ENCODE measurements around the gene POLL. TPM values are rescaled to one million over a fixed set of nuclear protein-coding genes. Genes with fewer than 3 reads are reported as not detected.

POLL gene
- total RNA-seq, 4 donors from 2014 or later, result 23.9 to 89.8 (median 29.8) TPM

DNA sequence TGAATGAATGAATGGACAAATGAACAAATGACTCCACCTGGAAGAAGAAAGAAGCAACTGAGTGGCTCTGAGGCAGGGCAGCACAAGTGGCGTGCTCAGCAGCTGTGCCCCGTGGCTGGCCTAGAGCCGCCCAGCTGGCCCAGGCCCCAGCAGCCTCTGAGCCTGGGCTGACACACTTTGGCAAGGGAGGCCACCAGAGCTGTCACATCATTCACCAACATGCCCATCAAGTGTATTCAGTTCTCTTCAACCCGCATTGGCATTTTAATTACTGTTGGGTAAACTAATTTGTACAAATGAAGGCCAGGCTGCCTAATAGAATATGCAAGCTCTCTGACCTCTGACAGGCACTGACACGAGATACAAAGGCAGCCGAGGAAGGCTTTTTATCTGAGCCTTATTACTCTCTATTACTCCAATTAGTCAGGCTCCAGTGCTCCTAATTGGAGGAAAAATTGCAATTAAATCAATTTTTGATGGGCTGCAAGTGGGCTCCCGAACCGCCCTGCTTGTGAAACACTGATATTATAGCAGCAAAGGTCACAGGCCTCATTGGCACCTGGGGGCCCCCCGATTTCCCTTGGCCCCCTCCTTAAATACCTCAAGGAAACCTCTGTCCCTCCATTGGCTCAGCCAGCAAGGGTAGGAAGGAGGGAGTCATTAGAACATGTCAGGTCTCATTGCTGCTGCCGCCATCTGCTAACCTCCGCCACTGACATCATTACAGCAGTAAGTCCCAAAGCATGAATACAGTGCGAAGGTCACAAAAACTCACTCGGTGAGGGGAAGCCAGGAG is 42.0 kb upstream of the POLL start:
- DNase-seq, result no peak
- H3K27ac ChIP-seq, result no peak overlapping the region
- intact Hi-C loops (cut with DNase I; ENCODE audit: low total_unique reads), result no loop called here
- no peak overlapping the region for H3K4me3 ChIP-seq
- no peaks in the 10 kb centered on the region for H3K27me3 ChIP-seq
- TF ChIP-seq, protein P1, sequence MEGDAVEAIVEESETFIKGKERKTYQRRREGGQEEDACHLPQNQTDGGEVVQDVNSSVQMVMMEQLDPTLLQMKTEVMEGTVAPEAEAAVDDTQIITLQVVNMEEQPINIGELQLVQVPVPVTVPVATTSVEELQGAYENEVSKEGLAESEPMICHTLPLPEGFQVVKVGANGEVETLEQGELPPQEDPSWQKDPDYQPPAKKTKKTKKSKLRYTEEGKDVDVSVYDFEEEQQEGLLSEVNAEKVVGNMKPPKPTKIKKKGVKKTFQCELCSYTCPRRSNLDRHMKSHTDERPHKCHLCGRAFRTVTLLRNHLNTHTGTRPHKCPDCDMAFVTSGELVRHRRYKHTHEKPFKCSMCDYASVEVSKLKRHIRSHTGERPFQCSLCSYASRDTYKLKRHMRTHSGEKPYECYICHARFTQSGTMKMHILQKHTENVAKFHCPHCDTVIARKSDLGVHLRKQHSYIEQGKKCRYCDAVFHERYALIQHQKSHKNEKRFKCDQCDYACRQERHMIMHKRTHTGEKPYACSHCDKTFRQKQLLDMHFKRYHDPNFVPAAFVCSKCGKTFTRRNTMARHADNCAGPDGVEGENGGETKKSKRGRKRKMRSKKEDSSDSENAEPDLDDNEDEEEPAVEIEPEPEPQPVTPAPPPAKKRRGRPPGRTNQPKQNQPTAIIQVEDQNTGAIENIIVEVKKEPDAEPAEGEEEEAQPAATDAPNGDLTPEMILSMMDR (IDR thresholded peaks at IDR 0.05), result no peak
- TF ChIP-seq EP300 (IDR thresholded peaks at IDR 0.05; ENCODE audit: low read depth) (no peak), POLR2AphosphoS5 (IDR thresholded peaks at IDR 0.05) (no peak), POLR2A (IDR thresholded peaks at IDR 0.05) (no peak)
- in situ Hi-C loops (cut with MboI; ENCODE audit: low pct_ligation_motif_present in 1 of 4, low pct_unique_long_range_greater_than_20kb in 1 of 4, low sequenced_read_pairs in 3 of 4), result no loop called here
- no peaks in the 10 kb centered on the region for H3K36me3 ChIP-seq
- 91 to 100% methylated on average over 1 to 13 of the region's 13 CpGs for WGBS, 2 donors (ENCODE audit: low coverage in 1 of 2)
- no peaks in the 10 kb centered on the region for H3K9me3 ChIP-seq
- H3K4me1 ChIP-seq, result no peaks in the 10 kb centered on the region

DNA sequence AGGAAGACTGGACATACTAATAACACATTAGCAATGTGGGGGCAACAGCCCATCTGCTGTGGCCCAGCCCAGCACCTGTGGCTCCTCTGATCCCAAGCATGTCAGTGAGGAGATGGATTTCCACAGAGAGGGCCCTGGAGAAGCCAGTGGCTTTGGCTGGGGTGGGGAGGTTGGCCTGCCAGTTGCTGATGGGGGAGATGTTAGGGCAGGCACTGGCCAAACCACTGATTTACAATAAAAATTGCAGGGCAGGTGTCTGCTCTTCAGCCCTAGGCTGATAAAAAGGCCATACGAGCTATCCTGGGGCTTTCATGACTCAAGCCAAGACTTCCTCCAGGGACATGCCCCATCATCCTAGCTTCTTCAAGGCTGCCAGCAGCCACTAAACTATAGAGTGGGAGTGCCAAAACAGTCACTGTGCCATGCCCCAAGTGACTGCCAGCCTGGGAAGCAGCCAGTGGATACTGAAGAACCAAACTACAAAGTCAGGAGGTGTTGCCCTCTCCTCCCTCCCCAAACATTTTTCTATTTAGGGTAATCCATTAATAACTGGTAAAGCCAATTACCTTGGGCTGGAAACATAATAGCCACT is 37.9 kb upstream of the POLL start:
- Histone ChIP-seq H3K9me3 (no peaks in the 10 kb centered on the region), H3K27me3 (no peaks in the 10 kb centered on the region), H3K4me1 (no peaks in the 10 kb centered on the region), H3K4me3 (no peak overlapping the region), H3K36me3 (peaks cover 0 to 18% (median 5%) of the 10 kb centered on the region in 4 donors), H3K27ac (no peak overlapping the region)
- TF ChIP-seq, protein P1 (IDR thresholded peaks at IDR 0.05), result no peak
- no peak for TF ChIP-seq POLR2A (IDR thresholded peaks at IDR 0.05)
- TF ChIP-seq EP300 (IDR thresholded peaks at IDR 0.05; ENCODE audit: low read depth), result no peak
- no peak for TF ChIP-seq POLR2AphosphoS5 (IDR thresholded peaks at IDR 0.05)
- intact Hi-C loops (cut with DNase I; ENCODE audit: low total_unique reads) (no loop called here), in situ Hi-C loops (cut with MboI; ENCODE audit: low pct_ligation_motif_present in 1 of 4, low pct_unique_long_range_greater_than_20kb in 1 of 4, low sequenced_read_pairs in 3 of 4) (no loop called here)
- WGBS, 2 donors (ENCODE audit: low coverage in 1 of 2), result 67 to 79% methylated on average over 1 of the region's 1 CpG
- no peak for DNase-seq

DNA sequence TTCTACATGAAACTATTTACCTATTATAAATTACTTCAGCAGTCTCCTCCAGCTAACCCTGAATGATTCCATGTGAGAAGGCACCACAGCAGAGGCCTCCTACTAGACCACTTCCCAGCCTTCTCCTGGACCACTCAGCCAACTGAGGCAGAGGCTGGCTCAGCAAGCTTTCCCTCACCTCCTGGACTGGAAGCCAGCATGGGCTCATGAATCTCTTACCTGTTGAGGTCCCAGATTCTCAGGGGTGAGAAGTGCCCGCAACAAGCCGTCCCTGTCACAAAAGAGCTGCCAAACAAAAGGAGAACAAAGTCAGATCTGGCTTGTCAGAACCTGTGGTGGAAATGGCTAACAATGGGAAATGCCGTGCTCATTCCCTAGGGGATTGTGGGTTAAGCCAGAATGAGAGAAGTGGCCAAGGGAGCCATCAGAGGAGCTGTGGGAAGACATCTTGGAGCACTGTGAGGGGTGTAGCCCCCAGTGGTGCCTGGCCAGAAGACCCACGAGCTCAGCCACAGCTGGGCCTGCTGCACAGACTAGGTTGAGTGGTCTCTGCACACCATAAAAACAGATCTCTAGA is 36.6 kb upstream of the POLL start:
- Histone ChIP-seq H3K27me3 (no peaks in the 10 kb centered on the region), H3K4me1 (no peaks in the 10 kb centered on the region), H3K36me3 (peaks cover 0 to 18% (median 5%) of the 10 kb centered on the region in 4 donors), H3K27ac (no peak overlapping the region), H3K4me3 (no peak overlapping the region), H3K9me3 (no peaks in the 10 kb centered on the region)
- in situ Hi-C loops (cut with MboI; ENCODE audit: low pct_ligation_motif_present in 1 of 4, low pct_unique_long_range_greater_than_20kb in 1 of 4, low sequenced_read_pairs in 3 of 4), result no loop called here
- WGBS, 2 donors (ENCODE audit: low coverage in 1 of 2), result 94% methylated on average over 4 of the region's 4 CpGs; no CpG with 5 or more reads in 1 of the 2 donors
- intact Hi-C loops (cut with DNase I; ENCODE audit: low total_unique reads), result no loop called here
- TF ChIP-seq EP300 (IDR thresholded peaks at IDR 0.05; ENCODE audit: low read depth) (no peak), POLR2A (IDR thresholded peaks at IDR 0.05) (no peak), POLR2AphosphoS5 (IDR thresholded peaks at IDR 0.05) (no peak)
- TF ChIP-seq, protein P1 (IDR thresholded peaks at IDR 0.05), result no peak
- no peak for DNase-seq

DNA sequence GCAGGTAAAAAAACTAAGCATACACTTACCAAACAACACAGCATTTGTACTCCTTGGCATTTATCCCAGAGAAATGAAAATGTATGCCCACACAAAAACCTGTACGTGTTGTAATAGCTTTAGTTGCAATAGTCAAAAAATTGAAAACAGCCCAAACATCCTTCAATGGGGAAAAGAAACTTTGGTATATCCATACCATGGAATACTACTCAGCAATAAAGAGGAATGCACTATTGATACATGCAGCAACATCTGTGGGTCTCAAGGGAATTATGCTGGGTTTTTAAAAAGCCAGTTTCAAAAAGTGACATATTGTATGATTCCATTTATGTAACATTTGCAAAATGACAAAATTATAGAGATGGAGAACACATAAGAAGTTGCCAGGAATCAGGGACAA is 35.5 kb upstream of the POLL start:
- no peak for DNase-seq
- Histone ChIP-seq H3K36me3 (peaks cover 0 to 18% (median 5%) of the 10 kb centered on the region in 4 donors), H3K27me3 (no peaks in the 10 kb centered on the region), H3K27ac (no peak overlapping the region), H3K9me3 (no peaks in the 10 kb centered on the region), H3K4me3 (no peak overlapping the region), H3K4me1 (no peaks in the 10 kb centered on the region)
- 81 to 100% methylated on average over 1 of the region's 1 CpG for WGBS, 2 donors (ENCODE audit: low coverage in 1 of 2)
- TF ChIP-seq EP300 (IDR thresholded peaks at IDR 0.05; ENCODE audit: low read depth) (no peak), POLR2AphosphoS5 (IDR thresholded peaks at IDR 0.05) (no peak)
- intact Hi-C loops (cut with DNase I; ENCODE audit: low total_unique reads), result no loop called here
- in situ Hi-C loops (cut with MboI; ENCODE audit: low pct_ligation_motif_present in 1 of 4, low pct_unique_long_range_greater_than_20kb in 1 of 4, low sequenced_read_pairs in 3 of 4), result no loop called here

Data from transverse colon (tissue), 4 donors.